Common myeloid progenitor, CD34-positive (primary cell): ENCODE results near the gene KIRREL3.

Source experiments
- CTCF ChIA-PET: fragments of 350-600 bp; sonication (Branson Sonifier 250); formaldehyde crosslinking; loops from one replicate; lab custom pipeline; 2021; ENCODE audit warnings: antibody characterized with exemption; lab: Charles Lee
- POLR2A ChIA-PET: fragments of 350-600 bp; sonication (Branson Sonifier 250); formaldehyde crosslinking; loops from one replicate; lab custom pipeline; 2021; ENCODE audit warnings: antibody characterized with exemption; lab: Charles Lee
- DNase-seq, 3 donors: peaks; one replicate each; pipeline versions ENCODE4 v3.0.0 to v3.0.0-alpha.2; 2013
- H3K27ac ChIP-seq, 2 experiments: 1 replicate in 1 of 2; 2 replicates in 1 of 2; pipeline ENCODE4 v1.7.0; 2013; ENCODE audit warnings: inconsistent platforms in 2 of 2, low read length in 2 of 2, mild to moderate bottlenecking in 2 of 2, low read depth in 1 of 2, moderate library complexity in 1 of 2; ENCODE audit not compliant: severe bottlenecking in 2 of 2, insufficient read depth in 1 of 2, poor library complexity in 1 of 2
- H3K27me3 ChIP-seq, 5 experiments: replicated peaks in 2 of 5; 1 replicate in 3 of 5; 2 replicates in 2 of 5; pipeline versions ENCODE4 v1.6.1 to v1.7.0; 2013; ENCODE audit warnings: low read length in 4 of 5, mild to moderate bottlenecking in 2 of 5, moderate library complexity in 2 of 5, inconsistent platforms in 1 of 5; ENCODE audit not compliant: insufficient read depth in 5 of 5, control insufficient read depth in 4 of 5
- H3K36me3 ChIP-seq, 4 experiments: 1 replicate in 2 of 4; 2 replicates in 2 of 4; pipeline versions ENCODE4 v1.6.1 to v1.7.0; 2013; ENCODE audit warnings: low read length in 3 of 4, control low read depth in 1 of 4, mild to moderate bottlenecking in 1 of 4; ENCODE audit not compliant: control insufficient read depth in 4 of 4, insufficient read depth in 4 of 4
- H3K4me1 ChIP-seq, 4 experiments: 1 replicate in 3 of 4; 2 replicates in 1 of 4; pipeline versions ENCODE4 v1.6.1 to v1.7.1; 2013; ENCODE audit warnings: low read length in 3 of 4, mild to moderate bottlenecking in 3 of 4, control low read depth in 1 of 4, inconsistent platforms in 1 of 4, moderate library complexity in 1 of 4; ENCODE audit not compliant: control insufficient read depth in 4 of 4, insufficient read depth in 4 of 4; ENCODE audit errors: control extremely low read depth in 1 of 4
- H3K4me3 ChIP-seq, 7 experiments: 1 replicate in 4 of 7; 2 replicates in 3 of 7; pipeline versions ENCODE4 v1.5.1 to v1.7.0; 2013; ENCODE audit warnings: mild to moderate bottlenecking in 7 of 7, low read length in 6 of 7, moderate library complexity in 6 of 7, inconsistent platforms in 2 of 7, low read depth in 2 of 7, control low read depth in 1 of 7; ENCODE audit not compliant: insufficient read depth in 4 of 7, control insufficient read depth in 1 of 7; ENCODE audit errors: extremely low read depth in 1 of 7
- H3K9me3 ChIP-seq, 5 experiments: 1 replicate in 4 of 5; 2 replicates in 1 of 5; pipeline versions ENCODE4 v1.6.1 to v1.7.1; 2013; ENCODE audit warnings: low read length in 4 of 5, mild to moderate bottlenecking in 2 of 5, inconsistent platforms in 1 of 5, low read depth in 1 of 5, moderate library complexity in 1 of 5; ENCODE audit not compliant: control insufficient read depth in 4 of 5, insufficient read depth in 2 of 5; ENCODE audit errors: control extremely low read depth in 1 of 5
- WGBS: methylation state at CpG from one replicate; pipeline ENCODE4 v1.1.5; 2013; ENCODE audit not compliant: insufficient coverage; 5-methylcytosine and 5-hydroxymethylcytosine counted together

The KIRREL3 gene

DNA sequence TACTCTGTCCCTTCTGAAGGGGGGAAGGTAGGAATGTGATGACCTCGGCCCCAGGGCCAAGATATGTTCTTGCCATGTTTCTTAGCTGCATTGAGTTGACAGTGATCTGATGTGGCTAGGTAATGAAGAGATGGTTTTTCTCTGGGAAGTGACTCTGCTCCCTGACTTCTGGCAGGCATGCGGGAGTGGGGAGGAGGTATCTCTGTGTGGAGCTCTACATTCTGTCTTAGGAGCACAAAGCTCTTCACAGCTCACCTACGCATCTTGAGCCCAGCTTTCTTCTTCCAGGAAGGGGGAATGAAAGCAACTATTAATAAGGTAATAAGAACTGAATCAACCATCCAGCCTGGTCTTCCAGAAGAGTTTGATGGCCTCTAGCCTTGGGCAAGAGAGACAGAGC, 404.1 kb downstream of the KIRREL3 start:
- WGBS: 100% methylated on average over 1 of the region's 3 CpGs
- DNase-seq: no peak
- POLR2A ChIA-PET: no interaction called here
- Histone ChIP-seq H3K9me3 (peaks cover 0 to 6% (median 0%) of the 10 kb centered on the region in 5 experiments), H3K27ac (no peak overlapping the region), H3K4me3 (no peak overlapping the region), H3K36me3 (no peaks in the 10 kb centered on the region), H3K4me1 (no peaks in the 10 kb centered on the region), H3K27me3 (peaks cover 2 to 36% (median 8%) of the 10 kb centered on the region in 5 experiments)
- CTCF ChIA-PET: interaction anchor here (2.2 kb wide), 1 partner anchor 22 kb away, joined by 5 read pairs; no protein-coding TSS in a partner anchor

DNA sequence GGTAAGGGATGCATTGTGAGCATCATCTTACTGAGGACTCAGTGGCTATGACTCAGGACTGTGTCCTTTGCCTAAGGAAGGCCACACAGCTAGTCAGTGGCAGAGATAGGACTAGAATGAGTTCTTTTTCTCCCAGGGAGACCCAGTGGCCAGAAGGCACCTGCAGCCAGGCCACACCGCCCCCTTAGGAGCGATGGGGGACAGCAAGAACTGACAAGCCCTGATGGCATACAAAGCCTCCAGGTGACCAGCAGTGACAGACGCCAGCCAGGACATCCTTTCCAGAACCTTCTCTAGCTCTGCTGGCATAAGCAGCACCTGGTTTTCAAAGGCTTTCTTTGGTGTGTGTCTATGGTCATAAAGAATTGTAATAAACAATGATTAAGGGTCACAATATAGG, 405.0 kb downstream of the KIRREL3 start:
- 86% methylated on average over 1 of the region's 3 CpGs for WGBS
- POLR2A ChIA-PET: no interaction called here

DNA sequence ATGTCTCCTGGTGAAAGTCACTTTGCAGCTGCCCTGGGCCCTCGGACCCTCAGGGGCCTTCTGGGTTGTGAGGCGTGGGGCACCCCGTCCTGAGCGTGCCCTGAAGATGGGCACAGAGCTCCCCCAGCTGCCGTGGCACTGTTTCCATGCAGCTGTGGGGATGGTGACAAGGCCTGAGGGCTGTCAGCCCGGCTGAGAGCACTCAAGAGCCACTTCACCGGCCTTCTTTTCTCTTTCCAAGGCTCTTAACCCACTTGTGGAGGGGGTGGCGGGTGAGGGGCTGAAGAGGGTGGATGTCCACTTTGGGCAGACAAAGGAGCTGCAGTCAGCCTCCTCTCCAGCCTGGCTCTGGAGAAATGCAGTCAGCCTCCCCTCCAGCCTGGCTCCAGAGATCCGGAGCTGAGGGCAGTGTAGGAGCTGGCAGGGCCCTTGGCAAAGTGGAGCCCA, 405.6 kb downstream of the KIRREL3 start:
- Histone ChIP-seq H3K27me3 (peaks cover 2 to 21% (median 9%) of the 10 kb centered on the region in 5 experiments), H3K36me3 (no peaks in the 10 kb centered on the region), H3K4me1 (no peaks in the 10 kb centered on the region), H3K9me3 (peaks cover 0 to 6% (median 0%) of the 10 kb centered on the region in 5 experiments), H3K27ac (no peak overlapping the region), H3K4me3 (no peak overlapping the region)
- POLR2A ChIA-PET: no interaction called here
- WGBS: 95% methylated on average over 8 of the region's 9 CpGs
- DNase-seq: no peak
- CTCF ChIA-PET: no interaction called here

More for the DNA sequence above, 405.0 kb downstream of the KIRREL3 start:
- no peak for DNase-seq
- H3K4me1 ChIP-seq: no peaks in the 10 kb centered on the region
- no peaks in the 10 kb centered on the region for H3K36me3 ChIP-seq
- CTCF ChIA-PET: no interaction called here
- H3K27me3 ChIP-seq: peaks cover 2 to 27% (median 8%) of the 10 kb centered on the region in 5 experiments
- H3K27ac ChIP-seq: no peak overlapping the region
- no peak overlapping the region for H3K4me3 ChIP-seq
- peaks cover 0 to 6% (median 0%) of the 10 kb centered on the region in 5 experiments for H3K9me3 ChIP-seq

DNA sequence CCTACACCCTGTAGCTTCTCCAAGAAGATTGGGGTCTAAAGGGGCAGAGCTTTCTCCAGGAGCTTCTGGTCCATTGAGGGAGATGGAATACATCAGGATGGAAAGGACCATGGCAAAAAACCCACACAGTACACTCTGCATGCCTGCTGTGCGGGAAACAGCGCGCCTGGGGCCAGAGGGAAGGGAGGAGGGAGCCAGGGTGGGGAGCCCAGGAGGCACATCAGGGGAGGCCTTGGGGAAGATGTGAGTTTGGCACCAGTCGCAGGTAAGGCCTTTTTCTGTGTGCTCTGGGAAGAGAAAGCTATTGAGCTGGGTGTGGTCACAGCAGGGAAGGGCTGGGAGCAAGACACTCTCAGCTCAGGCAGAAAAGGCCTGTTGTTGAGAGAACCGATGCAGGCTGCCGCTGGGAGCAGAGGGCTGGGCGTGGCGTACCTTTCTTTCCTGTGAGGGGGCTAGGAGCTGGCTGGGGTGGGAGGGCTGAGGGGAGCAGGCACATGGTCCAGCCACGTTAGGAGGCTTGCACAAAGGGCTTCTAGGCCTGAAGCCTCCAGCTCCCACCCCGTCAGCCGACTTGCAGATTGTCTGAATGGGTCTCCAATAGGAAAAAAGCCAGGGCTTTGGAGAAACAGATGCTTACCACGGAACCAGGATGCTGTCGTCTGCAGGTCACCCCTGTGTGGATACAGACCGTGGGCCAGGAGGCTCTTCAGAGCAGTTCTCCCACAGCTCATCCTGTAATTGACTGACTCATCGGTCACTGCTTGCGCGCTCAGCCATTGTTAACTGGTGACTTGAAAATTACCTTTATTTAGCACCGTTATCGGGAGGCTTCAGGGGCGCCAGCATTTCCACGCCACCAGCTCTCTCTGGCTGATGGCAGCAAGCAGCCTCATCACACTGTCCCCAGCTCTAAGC, 407.8 kb downstream of the KIRREL3 start:
- Histone ChIP-seq H3K9me3 (no peaks in the 10 kb centered on the region), H3K27ac (no peak overlapping the region), H3K4me3 (no peak overlapping the region), H3K4me1 (no peaks in the 10 kb centered on the region), H3K36me3 (no peaks in the 10 kb centered on the region), H3K27me3 (peaks cover 0 to 13% (median 7%) of the 10 kb centered on the region in 5 experiments)
- ChIA-PET CTCF (interaction anchor here (1.0 kb wide), 1 partner anchor 11 kb away, joined by 3 read pairs; no protein-coding TSS in a partner anchor), POLR2A (no interaction called here)
- WGBS: 97% methylated on average over 19 of the region's 21 CpGs
- DNase-seq: no peak

DNA sequence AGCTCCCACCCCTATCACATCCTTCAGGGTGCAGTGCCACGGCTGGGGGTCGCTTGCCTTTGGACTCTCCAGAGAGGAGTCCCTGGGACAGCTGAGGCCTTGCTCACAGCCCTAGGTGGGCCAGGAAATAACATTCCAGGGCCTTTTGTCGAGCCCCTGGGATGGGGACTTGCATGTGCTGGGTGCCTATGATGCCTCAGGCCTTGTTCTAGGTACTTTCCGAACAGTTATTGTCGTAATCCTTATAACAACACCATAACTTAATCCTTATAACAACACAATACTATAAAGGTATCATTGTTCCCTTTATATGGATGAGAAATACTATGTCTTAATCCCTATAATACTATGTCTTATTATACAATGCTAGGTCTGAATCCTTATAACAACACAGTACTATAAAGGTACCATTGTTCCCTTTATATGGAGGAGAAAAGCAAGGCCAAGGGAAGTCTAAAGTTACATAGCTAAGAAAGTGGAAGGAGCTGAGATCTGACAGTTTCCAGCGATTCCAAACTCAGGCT, 408.5 kb downstream of the KIRREL3 start:
- Histone ChIP-seq H3K27ac (no peak overlapping the region), H3K9me3 (no peaks in the 10 kb centered on the region), H3K4me3 (no peak overlapping the region), H3K4me1 (no peaks in the 10 kb centered on the region), H3K27me3 (peaks cover 0 to 13% (median 7%) of the 10 kb centered on the region in 5 experiments), H3K36me3 (no peaks in the 10 kb centered on the region)
- CTCF ChIA-PET: no interaction called here
- POLR2A ChIA-PET: no interaction called here
- 90% methylated on average over 4 of the region's 6 CpGs for WGBS
- no peak for DNase-seq

DNA sequence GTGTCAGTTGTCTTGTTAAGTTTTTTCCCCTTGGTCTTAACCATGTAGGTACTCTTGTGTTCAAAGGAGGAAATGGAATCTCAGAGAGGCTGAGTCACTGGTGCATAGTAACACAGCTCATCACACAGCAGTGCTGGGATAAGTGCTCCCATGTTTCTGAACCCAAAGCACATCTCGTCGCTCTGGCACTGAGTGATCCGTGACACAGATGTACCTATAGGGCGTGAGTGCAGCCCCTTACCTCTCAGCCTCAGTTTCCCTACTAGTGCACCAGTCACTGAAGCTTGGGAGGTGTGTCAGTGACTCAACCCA, 411.1 kb downstream of the KIRREL3 start:
- Histone ChIP-seq H3K4me3 (no peak overlapping the region), H3K9me3 (no peaks in the 10 kb centered on the region), H3K27me3 (peaks cover 0 to 13% (median 10%) of the 10 kb centered on the region in 5 experiments), H3K4me1 (peaks cover 0 to 10% (median 1%) of the 10 kb centered on the region in 4 experiments), H3K27ac (no peak overlapping the region), H3K36me3 (no peaks in the 10 kb centered on the region)
- no peak for DNase-seq
- 100% methylated on average over 1 of the region's 4 CpGs for WGBS
- ChIA-PET POLR2A (no interaction called here), CTCF (no interaction called here)
